GM18508 (cell line): Measurements from ENCODE around the gene KRT9.
"Not testable (repeated sequence)": the region's sequence is repeated elsewhere in the genome, so short reads cannot be mapped to it uniquely, and the experiment has no call there.

Experiments used
- ATAC-seq: cut with Tn5 transposase; IDR thresholded peaks from one replicate; pipeline ENCODE4 v1.9.1; 2021; ENCODE audit warnings: moderate number of reproducible peaks; ENCODE audit not compliant: insufficient read depth, unreplicated experiment

KRT9 gene

GRCh38 chr17:41602524-41602923, 30.7 kb upstream of the KRT9 start:
- no peak for ATAC-seq

- ATAC-seq = no peak
Observed at GRCh38 chr17:41600318-41600717, 28.5 kb upstream of the KRT9 start.

- no peak for ATAC-seq
Observed at GRCh38 chr17:41599680-41600079, 27.8 kb upstream of the KRT9 start.

DNA sequence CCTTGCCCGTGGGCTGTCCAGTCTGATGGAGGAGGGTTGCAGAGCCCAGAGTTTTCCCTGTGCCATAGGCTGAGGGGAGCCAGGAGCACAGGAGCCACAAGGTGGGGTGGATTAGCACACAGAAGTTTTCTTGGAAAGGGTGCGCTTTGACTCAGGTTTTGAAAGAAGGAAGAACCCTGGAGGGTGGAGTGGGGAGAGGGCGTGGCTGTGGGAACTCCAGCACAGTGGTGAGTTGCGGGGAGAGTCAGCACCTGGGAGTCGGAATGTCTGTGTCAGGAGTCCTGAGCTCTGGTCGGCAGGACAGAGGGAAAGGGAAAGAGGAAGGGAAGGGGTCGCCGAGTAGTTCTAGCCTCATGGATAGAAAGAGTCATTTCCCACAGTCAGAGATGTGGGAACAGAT, 23.7 kb upstream of the KRT9 start:
- no peak for ATAC-seq

DNA sequence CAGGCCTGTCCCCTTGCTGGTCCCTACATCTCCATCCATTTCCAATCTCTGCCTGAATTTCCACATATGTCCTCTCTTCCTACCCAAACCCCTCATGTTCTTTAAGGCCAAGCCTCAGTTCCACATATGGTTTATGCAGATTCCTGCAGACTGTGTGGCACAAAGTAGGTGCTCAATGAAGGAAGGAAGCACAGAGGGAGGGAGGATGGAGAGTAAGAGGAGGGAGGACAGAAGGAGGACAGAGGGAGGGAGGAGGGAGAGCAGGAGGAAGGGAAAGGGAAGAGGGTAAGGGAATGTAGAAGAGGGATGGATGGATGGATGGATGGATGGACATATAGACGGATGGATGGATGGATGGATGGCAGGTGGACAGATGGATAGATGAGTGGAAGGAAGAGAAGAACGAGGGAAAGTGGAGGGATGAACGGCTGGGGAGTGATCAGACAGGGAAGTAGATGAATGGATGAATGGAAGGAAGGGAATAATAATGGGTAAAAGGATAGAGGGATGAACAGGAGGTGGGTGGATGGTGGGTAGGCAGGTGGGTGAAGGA, 22.6 kb upstream of the KRT9 start:
- no peak for ATAC-seq

DNA sequence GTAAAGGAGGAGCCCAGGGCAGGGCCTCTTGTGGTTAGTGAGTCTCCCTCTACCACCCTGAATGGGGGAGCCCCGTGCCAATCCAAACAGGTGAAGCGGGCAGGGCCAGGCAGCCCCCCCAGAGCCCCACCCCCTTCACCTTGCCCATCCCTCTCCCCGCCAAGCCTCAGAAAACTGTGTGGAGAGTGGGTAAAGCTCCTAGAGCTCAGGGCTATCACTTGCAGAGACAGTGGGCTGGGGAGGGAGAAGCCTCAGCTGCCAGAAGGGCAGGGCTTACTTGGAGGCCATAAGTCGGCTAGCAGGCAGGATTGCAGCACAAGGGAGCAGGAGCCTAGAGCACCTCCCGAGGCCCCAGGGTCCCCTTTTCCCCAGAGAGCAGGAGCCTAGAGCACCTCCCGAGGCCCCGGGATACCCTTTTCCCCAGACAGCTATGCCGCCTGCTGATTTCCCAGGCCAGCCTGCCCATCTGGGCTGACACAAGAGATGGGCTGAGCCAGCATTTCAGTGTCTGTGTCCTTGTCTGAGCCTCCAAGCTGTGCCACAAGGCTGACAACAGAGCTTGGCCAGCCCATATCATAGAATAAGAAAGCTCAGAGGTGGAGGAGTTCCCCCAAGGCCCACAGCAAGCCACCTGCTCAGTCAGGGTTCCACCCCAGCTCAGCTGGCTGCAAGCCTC, 21.6 kb upstream of the KRT9 start:
- no peak for ATAC-seq

- ATAC-seq = no peak
Observed at GRCh38 chr17:41592601-41593305, 20.9 kb upstream of the KRT9 start.

GRCh38 chr17:41589301-41589700, 17.4 kb upstream of the KRT9 start:
- no peak for ATAC-seq

GRCh38 chr17:41588126-41588810, 16.4 kb upstream of the KRT9 start:
- ATAC-seq = no peak

DNA sequence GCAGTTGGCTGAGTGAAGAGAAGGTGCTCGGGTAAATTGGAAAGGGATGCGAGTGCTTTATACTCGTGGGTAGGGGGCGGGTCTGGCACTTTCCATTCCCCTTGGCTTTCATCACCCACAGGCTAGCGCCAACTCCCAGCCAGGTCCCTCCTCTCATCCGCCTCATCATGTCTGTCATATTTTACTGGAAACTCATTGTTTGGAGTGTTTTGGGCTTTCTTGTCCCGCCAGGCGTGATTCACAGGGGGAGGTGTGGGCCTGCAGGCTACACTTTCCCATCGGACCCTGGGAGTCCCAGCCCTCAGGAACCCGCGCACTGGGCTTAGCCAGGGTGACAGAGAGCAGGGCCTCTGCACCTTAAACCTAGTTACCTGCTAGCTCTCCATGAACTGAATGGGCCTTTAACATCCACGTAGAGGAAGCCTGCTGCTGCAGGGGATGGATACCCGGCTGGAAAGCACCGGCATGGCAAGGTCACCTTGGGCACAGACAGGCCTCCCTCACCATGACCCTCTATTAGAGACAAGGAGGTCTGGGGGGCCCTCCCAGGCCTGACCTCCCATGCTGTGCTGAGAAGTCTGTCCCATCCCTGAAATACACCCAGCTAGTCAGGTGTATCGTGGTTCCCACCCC, 15.1 kb upstream of the KRT9 start, which contains the start of gene KRT14:
KRT14 (minus strand) TSS at position 33 of the 633 bp plus-strand sequence. CDS start 61 bp downstream, outside the sequence.
- no peak for ATAC-seq

- ATAC-seq = no peak
Observed at GRCh38 chr17:41585301-41586056, 13.6 kb upstream of the KRT9 start.

- ATAC-seq = not testable (repeated sequence)
Observed at GRCh38 chr17:41584331-41584927, 12.6 kb upstream of the KRT9 start.

DNA sequence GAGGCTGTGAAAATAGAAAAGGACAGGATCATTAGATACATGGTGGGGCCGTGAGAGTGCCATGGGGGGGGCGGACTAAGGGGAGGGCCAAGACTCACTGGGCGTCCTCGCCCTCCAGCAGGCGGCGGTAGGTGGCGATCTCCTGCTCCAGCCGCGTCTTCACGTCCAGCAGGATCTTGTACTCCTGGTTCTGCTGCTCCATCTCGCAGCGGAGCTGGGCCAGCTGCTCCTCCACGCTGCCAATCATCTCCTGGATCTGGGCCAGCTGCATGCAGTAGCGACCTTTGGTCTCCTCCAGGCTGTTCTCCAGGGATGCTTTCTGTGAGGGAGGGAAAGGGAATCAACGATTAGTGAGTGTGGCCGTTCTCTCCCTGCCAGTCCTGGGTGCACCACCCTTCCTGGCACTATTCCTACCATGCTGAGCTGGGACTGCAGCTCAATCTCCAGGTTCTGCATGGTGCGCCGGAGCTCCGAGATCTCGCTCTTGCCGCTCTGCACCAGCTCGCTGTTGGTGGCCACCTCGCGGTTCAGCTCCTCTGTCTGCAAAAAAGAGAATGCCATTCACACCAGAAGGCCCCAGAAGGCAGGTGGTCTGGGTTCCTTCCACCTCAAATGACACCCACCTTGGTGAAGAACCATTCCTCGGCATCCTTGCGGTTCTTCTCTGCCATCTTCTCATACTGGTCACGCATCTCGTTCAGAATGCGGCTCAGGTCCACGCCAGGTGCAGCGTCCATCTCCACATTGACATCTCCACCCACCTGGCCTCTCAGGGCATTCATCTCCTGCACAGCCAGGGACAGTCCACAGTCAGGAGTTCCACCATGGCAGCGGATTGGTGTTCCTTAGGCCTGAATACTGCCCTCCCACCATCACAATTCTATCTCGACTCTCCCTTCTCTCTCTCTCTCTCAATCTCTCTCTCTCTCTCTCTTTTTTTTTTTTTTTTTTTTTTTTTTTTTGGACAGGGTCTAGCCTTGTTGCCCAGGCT, 11.6 kb upstream of the KRT9 start:
- ATAC-seq = no peak

- not testable (repeated sequence) for ATAC-seq
Observed at GRCh38 chr17:41582061-41582968, 10.5 kb upstream of the KRT9 start.

DNA sequence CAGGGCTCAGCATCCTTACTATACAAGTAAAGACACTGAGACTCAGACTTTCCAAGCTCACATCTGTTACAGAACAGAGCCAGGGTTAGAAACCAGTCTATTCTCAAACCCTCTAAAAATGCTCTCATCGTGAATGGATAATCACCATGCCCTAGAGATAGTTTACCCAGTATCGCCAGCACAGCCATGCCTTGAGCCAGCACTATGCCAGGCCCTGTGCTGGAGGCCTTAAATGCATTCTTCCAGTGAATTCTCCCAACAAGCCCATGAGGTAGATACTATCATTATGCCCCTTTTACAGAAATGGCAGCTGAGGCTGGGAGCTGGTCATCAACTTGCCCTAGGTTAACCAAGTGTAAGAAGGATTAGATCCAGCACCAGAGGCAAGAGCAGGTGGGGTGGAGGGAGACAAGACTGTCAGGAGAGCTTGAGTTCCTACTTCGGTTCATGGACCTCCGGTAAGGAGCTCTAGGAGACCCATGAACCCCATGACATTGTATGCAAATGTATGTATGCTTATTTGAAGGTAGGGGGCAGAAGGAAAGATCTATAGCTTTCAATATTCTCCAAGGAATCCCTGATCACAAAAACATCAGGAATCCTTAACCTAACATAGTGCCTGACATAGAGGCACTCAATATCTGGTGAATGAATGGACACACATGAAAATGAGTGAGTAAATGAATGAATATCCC, 9.7 kb upstream of the KRT9 start:
- no peak for ATAC-seq

- no peak for ATAC-seq
Observed at GRCh38 chr17:41580687-41581365, 9.0 kb upstream of the KRT9 start.
